Measurements from ENCODE around the gene CRACR2A.

CRACR2A gene

DNA sequence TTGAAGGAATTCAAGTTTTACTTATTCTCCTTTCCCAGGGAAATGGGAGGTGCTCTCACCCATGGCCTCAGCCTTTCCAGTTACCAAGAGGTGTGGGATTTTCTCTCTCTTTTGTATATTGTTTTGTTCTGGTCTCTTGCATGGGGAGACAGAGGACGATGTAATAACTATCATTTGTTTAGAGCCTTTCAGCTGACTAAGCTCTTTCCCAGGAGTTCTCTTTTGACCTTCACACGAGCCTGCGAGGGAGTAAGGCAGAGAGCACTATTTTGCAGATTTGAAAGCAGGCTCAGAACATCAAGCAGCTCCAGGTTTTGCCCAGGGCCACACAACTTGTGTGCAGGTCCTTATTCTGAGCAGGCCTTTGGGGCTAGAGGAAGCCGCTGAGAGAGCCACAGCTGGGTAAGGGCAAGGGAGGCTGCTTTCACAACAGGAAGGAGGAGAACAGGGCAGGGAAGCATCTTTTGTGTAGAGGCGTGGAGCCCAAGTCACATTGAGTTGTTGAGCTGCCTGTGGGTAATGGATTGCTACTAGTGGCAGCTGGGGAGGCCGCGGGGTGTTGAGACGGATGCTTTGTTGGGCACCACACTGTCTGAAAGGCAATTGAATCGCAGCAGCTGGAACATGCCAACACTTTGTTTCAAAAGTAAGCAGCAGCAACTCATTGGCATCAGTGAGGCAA is 145.7 kb downstream of the CRACR2A start:
- Histone ChIP-seq H3K36me3 (peaks cover 41% of the 10 kb centered on the region), H3K4me1 (ENCODE audit: control insufficient read depth in 1 of 2, insufficient read depth in 1 of 2, low read depth in 1 of 2, low read length in 1 of 2) (no peaks in the 10 kb centered on the region), H3K27me3 (peaks cover 25% of the 10 kb centered on the region), H3K9me3 (no peaks in the 10 kb centered on the region), H3K4me3 (ENCODE audit: low read depth in 1 of 2, low read length in 1 of 2) (no peak overlapping the region), H3K27ac (no peak overlapping the region)
- TF ChIP-seq, protein P1, sequence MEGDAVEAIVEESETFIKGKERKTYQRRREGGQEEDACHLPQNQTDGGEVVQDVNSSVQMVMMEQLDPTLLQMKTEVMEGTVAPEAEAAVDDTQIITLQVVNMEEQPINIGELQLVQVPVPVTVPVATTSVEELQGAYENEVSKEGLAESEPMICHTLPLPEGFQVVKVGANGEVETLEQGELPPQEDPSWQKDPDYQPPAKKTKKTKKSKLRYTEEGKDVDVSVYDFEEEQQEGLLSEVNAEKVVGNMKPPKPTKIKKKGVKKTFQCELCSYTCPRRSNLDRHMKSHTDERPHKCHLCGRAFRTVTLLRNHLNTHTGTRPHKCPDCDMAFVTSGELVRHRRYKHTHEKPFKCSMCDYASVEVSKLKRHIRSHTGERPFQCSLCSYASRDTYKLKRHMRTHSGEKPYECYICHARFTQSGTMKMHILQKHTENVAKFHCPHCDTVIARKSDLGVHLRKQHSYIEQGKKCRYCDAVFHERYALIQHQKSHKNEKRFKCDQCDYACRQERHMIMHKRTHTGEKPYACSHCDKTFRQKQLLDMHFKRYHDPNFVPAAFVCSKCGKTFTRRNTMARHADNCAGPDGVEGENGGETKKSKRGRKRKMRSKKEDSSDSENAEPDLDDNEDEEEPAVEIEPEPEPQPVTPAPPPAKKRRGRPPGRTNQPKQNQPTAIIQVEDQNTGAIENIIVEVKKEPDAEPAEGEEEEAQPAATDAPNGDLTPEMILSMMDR (IDR thresholded peaks at IDR 0.05) = no peak

DNA sequence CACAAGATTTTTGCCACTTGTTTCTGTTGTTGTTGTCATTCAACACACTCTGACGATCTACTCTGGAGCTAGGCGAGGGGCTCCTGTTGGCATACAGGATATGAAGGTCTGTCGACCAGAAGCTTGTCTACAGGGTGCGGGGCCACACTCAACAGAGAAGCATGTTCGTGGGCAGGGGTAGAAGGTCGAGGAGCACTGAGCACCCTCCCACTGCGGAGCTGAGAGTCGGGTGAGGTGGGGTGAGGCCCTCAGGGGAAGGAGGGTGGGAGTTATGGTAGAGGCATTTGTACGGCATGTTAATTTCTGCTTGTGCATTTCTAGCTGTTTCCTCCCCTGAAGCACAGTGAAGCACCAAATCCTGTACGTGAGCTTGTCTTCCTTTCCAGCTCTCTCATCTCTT is 146.8 kb downstream of the CRACR2A start:
- H3K36me3 ChIP-seq = peaks cover 32% of the 10 kb centered on the region
- no peak overlapping the region for H3K27ac ChIP-seq
- H3K27me3 ChIP-seq = peaks cover 32% of the 10 kb centered on the region
- H3K4me1 ChIP-seq (ENCODE audit: control insufficient read depth in 1 of 2, insufficient read depth in 1 of 2, low read depth in 1 of 2, low read length in 1 of 2) = no peaks in the 10 kb centered on the region
- H3K4me3 ChIP-seq (ENCODE audit: low read depth in 1 of 2, low read length in 1 of 2) = no peak overlapping the region
- no peaks in the 10 kb centered on the region for H3K9me3 ChIP-seq
- TF ChIP-seq, protein P1 (IDR thresholded peaks at IDR 0.05) = no peak

DNA sequence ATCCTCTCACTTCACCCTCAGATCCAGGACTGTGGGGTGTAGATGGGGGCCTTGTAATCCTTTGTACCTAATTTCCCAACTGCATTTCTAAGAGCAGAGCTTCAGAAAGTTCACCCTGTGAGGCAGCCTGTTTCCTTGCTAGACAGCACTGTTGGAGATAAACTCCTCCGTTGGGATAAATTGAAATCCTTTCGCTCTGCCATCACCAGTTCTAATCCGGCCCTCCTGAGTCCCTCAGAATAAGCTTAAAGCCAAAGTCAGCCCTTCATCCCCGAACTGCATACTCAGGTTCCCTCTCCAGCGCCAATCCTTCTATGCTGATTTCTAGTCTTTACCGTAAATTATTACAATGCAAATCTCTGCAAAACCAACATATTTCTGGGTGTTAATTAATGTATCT is 147.2 kb downstream of the CRACR2A start:
- Histone ChIP-seq H3K27ac (no peak overlapping the region), H3K9me3 (no peaks in the 10 kb centered on the region), H3K4me3 (ENCODE audit: low read depth in 1 of 2, low read length in 1 of 2) (no peak overlapping the region), H3K36me3 (peaks cover 28% of the 10 kb centered on the region), H3K4me1 (ENCODE audit: control insufficient read depth in 1 of 2, insufficient read depth in 1 of 2, low read depth in 1 of 2, low read length in 1 of 2) (no peaks in the 10 kb centered on the region), H3K27me3 (peaks cover 32% of the 10 kb centered on the region)
- TF ChIP-seq, protein P1 (IDR thresholded peaks at IDR 0.05) = no peak

DNA sequence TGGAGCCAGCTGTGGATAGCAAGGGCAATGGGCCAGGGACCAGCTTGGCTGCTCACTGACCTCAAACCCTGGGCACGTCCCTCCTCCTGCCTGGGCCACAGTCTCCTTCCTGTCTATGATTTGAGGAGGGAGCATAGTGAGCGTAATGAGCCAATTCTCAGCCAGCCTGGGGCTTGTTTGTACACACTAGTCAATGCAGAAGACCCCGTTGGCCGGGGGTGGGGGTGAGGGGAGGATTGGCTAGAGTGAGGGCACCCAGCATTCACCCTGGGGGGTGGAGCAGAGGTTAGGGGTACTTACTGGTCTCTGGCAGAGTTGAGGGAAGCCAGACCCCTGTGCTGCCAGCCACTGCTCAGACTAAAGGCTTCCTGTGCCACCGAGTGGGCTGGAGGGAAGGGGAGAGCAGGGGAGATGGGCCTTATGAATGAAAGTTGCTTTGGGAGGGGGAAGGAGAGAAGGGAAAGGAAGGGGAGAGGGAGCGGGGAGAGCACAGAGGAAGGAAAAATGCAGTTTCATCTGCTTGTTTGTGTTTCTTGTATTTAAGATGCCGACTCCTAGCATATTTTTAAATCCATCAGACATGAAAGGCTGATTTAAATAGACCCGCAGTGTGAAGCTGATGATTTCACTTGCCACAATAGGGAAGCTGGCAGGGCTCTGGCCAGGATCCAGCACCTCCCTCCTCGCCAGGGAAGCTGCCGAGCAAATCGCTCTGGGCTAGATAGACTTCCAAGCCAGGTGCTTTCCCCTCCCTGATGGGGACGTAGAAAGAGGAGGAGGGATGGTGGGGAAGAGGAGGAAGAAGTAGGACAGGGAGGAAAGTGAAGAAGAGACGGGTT is 147.9 kb downstream of the CRACR2A start:
- Histone ChIP-seq H3K36me3 (peaks cover 24% of the 10 kb centered on the region), H3K27ac (no peak overlapping the region), H3K4me3 (ENCODE audit: low read depth in 1 of 2, low read length in 1 of 2) (no peak overlapping the region), H3K9me3 (no peaks in the 10 kb centered on the region), H3K27me3 (peaks cover 32% of the 10 kb centered on the region), H3K4me1 (ENCODE audit: control insufficient read depth in 1 of 2, insufficient read depth in 1 of 2, low read depth in 1 of 2, low read length in 1 of 2) (no peaks in the 10 kb centered on the region)
- TF ChIP-seq, protein P1 (IDR thresholded peaks at IDR 0.05) = no peak

DNA sequence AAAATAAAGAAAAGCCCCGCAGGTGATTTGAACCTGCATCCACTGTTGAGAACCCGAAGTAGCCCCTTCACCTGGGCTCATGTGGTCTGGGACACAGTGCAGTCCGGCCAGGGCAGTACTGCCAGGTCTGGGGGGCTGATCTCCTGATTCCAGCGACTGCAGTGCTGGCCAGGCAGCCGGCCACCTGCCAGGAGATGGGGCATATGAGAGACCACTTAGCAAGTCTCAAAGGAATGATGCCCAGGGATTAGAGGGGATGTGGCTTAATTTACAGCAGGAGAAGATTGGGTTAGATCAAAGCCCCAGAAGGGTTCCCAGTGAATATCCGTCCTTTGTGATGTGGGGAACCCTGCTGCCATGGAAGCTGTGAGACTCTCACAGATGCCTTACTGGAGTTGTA is 148.6 kb downstream of the CRACR2A start:
- no peak overlapping the region for H3K4me3 ChIP-seq (ENCODE audit: low read depth in 1 of 2, low read length in 1 of 2)
- peaks cover 23% of the 10 kb centered on the region for H3K36me3 ChIP-seq
- TF ChIP-seq, protein P1 (IDR thresholded peaks at IDR 0.05) = no peak
- H3K27ac ChIP-seq = no peak overlapping the region
- H3K27me3 ChIP-seq = peaks cover 37% of the 10 kb centered on the region
- no peaks in the 10 kb centered on the region for H3K4me1 ChIP-seq (ENCODE audit: control insufficient read depth in 1 of 2, insufficient read depth in 1 of 2, low read depth in 1 of 2, low read length in 1 of 2)
- no peaks in the 10 kb centered on the region for H3K9me3 ChIP-seq
